Smooth muscle cell (in vitro differentiated cells): Measurements from ENCODE around the gene KLF3. TPM values are rescaled to one million over a fixed set of nuclear protein-coding genes. Genes with fewer than 3 reads are reported as not detected.

Experiments
- DNase-seq: peaks from one replicate; lab custom pipeline; 2025; ENCODE audit not compliant: unreplicated experiment; lab: John Stamatoyannopoulos, UW
- H2AFZ ChIP-seq: fragments of 200-600 bp; sonication (generic); 2 replicates; pipeline ENCODE4 v1.6.0; 2016; ENCODE audit warnings: antibody characterized with exemption, low read depth, mild to moderate bottlenecking
- H3F3A ChIP-seq: fragments of 200-600 bp; sonication (generic); 2 replicates; pipeline ENCODE4 v1.6.0; 2017; ENCODE audit warnings: antibody characterized with exemption, low read depth
- H3K27ac ChIP-seq: fragments of 200-600 bp; sonication (generic); 2 replicates; pipeline ENCODE4 v1.5.1; 2016; ENCODE audit warnings: low read depth, mild to moderate bottlenecking
- H3K27me3 ChIP-seq: fragments of 200-600 bp; sonication (generic); 2 replicates; pipeline ENCODE4 v1.6.1; 2016; ENCODE audit warnings: low read depth, mild to moderate bottlenecking
- H3K36me3 ChIP-seq: fragments of 200-600 bp; sonication (generic); 2 replicates; pipeline ENCODE4 v1.5.1; 2016; ENCODE audit warnings: low read depth
- H3K4me1 ChIP-seq: fragments of 200-600 bp; sonication (generic); 2 replicates; pipeline ENCODE4 v1.5.1; 2016; ENCODE audit warnings: low read depth
- H3K4me2 ChIP-seq: fragments of 200-600 bp; sonication (generic); 2 replicates; pipeline ENCODE4 v1.6.0; 2016; ENCODE audit warnings: mild to moderate bottlenecking
- H3K4me3 ChIP-seq: fragments of 200-600 bp; sonication (generic); 2 replicates; pipeline ENCODE4 v1.5.1; 2016; ENCODE audit warnings: mild to moderate bottlenecking
- H3K79me2 ChIP-seq: fragments of 200-600 bp; sonication (generic); 2 replicates; pipeline ENCODE4 v1.6.0; 2016; ENCODE audit warnings: low read depth, mild to moderate bottlenecking
- H3K9ac ChIP-seq: fragments of 200-600 bp; sonication (generic); 2 replicates; pipeline ENCODE4 v1.6.0; 2016; ENCODE audit warnings: low read depth
- H3K9me3 ChIP-seq: fragments of 200-600 bp; sonication (generic); replicated peaks from 2 replicates; pipeline ENCODE4 v1.5.1; 2016; ENCODE audit warnings: low read depth
- H4K20me1 ChIP-seq: fragments of 200-600 bp; sonication (generic); 2 replicates; pipeline ENCODE4 v1.6.0; 2016; ENCODE audit warnings: low read depth
- CTCF ChIP-seq: fragments of 200-600 bp; sonication (generic); IDR thresholded peaks from 2 replicates; pipeline ENCODE4 v1.5.1; 2017; ENCODE audit warnings: borderline replicate concordance, mild to moderate bottlenecking, antibody characterized with exemption; ENCODE audit not compliant: insufficient read depth, poor library complexity, severe bottlenecking
- WGBS: methylation state at CpG from one replicate; pipeline ENCODE4 v1.1.7; 2016; ENCODE audit warnings: low lambda C conversion rate; 5-methylcytosine and 5-hydroxymethylcytosine counted together
- polyA plus RNA-seq: library from polyadenylated mRNA; unstranded; fragments of >200 nt; fragmentation: Nextera tagmentation; extraction: Ambion mirVana; gene quantifications from 2 replicates; pipeline ENCODE4 v1.2.1, GENCODE V29; 2016
- total RNA-seq: library from RNA; depleted of rRNA; stranded (reverse); fragments of >200 nt; gene quantifications from 2 replicates; pipeline ENCODE4 v1.2.3, GENCODE V29; 2014

Gene KLF3
- total and polyA plus RNA-seq, 2 experiments from 2014 or later = 26.0 to 37.5 TPM

- Histone ChIP-seq H3K4me2 (no peak overlapping the region), H3K27me3 (no peaks in the 10 kb centered on the region), H3K27ac (no peak overlapping the region), H3K4me1 (peaks cover 5% of the 10 kb centered on the region), H2AFZ (no peak overlapping the region), H3K9ac (no peak overlapping the region), H3F3A (peaks cover 32% of the 10 kb centered on the region), H3K79me2 (peaks cover 50% of the 10 kb centered on the region), H3K9me3 (no peaks in the 10 kb centered on the region), H4K20me1 (peaks cover 85% of the 10 kb centered on the region), H3K4me3 (no peak overlapping the region), H3K36me3 (peaks cover 24% of the 10 kb centered on the region)
- no peak for TF ChIP-seq CTCF
- no peak for DNase-seq
- WGBS = 98% methylated on average over 26 of the region's 26 CpGs
Measured at GRCh38 chr4:38688676-38689355, 24.8 kb downstream of the KLF3 start.

GRCh38 chr4:38691251-38692008 lies 27.4 kb downstream of the KLF3 start:
- peaks cover 59% of the 10 kb centered on the region for H4K20me1 ChIP-seq
- TF ChIP-seq CTCF = no peak
- H3K79me2 ChIP-seq = peaks cover 30% of the 10 kb centered on the region
- no peak overlapping the region for H2AFZ ChIP-seq
- H3K9me3 ChIP-seq = no peaks in the 10 kb centered on the region
- WGBS = 85% methylated on average over 9 of the region's 9 CpGs
- H3K4me3 ChIP-seq = no peak overlapping the region
- peaks cover 40% of the 10 kb centered on the region for H3K36me3 ChIP-seq
- H3K9ac ChIP-seq = no peak overlapping the region
- DNase-seq = no peak
- no peaks in the 10 kb centered on the region for H3K27me3 ChIP-seq
- no peak overlapping the region for H3K4me2 ChIP-seq
- peaks cover 33% of the 10 kb centered on the region for H3F3A ChIP-seq
- H3K27ac ChIP-seq = no peak overlapping the region
- H3K4me1 ChIP-seq = peaks cover 5% of the 10 kb centered on the region

- Histone ChIP-seq H4K20me1 (peaks cover 49% of the 10 kb centered on the region), H3F3A (peaks cover 32% of the 10 kb centered on the region), H3K27me3 (no peaks in the 10 kb centered on the region), H3K4me1 (no peaks in the 10 kb centered on the region), H3K27ac (no peak overlapping the region), H3K9me3 (no peaks in the 10 kb centered on the region), H3K36me3 (peaks cover 44% of the 10 kb centered on the region), H3K4me2 (no peak overlapping the region), H3K9ac (no peak overlapping the region), H3K4me3 (no peak overlapping the region), H3K79me2 (peaks cover 21% of the 10 kb centered on the region), H2AFZ (no peak overlapping the region)
- DNase-seq = no peak
- no peak for TF ChIP-seq CTCF
- 82% methylated on average over 4 of the region's 4 CpGs for WGBS
Measured at GRCh38 chr4:38692421-38692820, 28.4 kb downstream of the KLF3 start.
